CD4-positive, alpha-beta memory T cell (primary cell): ENCODE measurements around the gene FAM131C. TPM values are rescaled to one million over a fixed set of nuclear protein-coding genes. Genes with fewer than 3 reads are reported as not detected.
"Not testable (repeated sequence)": the region's sequence is repeated elsewhere in the genome, so short reads cannot be mapped to it uniquely, and the experiment has no call there.

ENCODE experiments used
- CTCF ChIA-PET: fragments of 350-600 bp; sonication (Branson Sonifier 250); formaldehyde crosslinking; loops from one replicate; lab custom pipeline; 2021; ENCODE audit warnings: inconsistent platforms; ENCODE audit not compliant: partially characterized antibody; lab: Charles Lee
- POLR2A ChIA-PET: fragments of 350-600 bp; sonication (Branson Sonifier 250); formaldehyde crosslinking; loops from one replicate; lab custom pipeline; 2021; ENCODE audit not compliant: partially characterized antibody; lab: Charles Lee
- DNase-seq, 5 donors: peaks; one replicate each; pipeline versions ENCODE4 v3.0.0 to v3.0.0-alpha.2; 2020 to 2022; ENCODE audit warnings: mixed read lengths in 1 of 5
- H3K27ac ChIP-seq: one replicate; pipeline ENCODE4 v1.7.0; 2013; ENCODE audit warnings: low read depth, low read length
- H3K27me3 ChIP-seq: 2 replicates; pipeline ENCODE4 v1.7.0; 2013; ENCODE audit warnings: mild to moderate bottlenecking, low read length, moderate library complexity; ENCODE audit not compliant: insufficient read depth
- H3K36me3 ChIP-seq: 2 replicates; pipeline ENCODE4 v1.7.0; 2013; ENCODE audit warnings: mild to moderate bottlenecking, low read length, moderate library complexity; ENCODE audit not compliant: insufficient read depth
- H3K4me1 ChIP-seq: 2 replicates; pipeline ENCODE4 v1.7.0; 2013; ENCODE audit warnings: mild to moderate bottlenecking, low read length, moderate library complexity; ENCODE audit not compliant: insufficient read depth
- H3K4me3 ChIP-seq, 2 donors: one replicate each; pipeline ENCODE4 v1.7.0; 2013; ENCODE audit warnings: low read length in 2 of 2, mild to moderate bottlenecking in 1 of 2
- H3K9me3 ChIP-seq, 2 donors: one replicate each; pipeline ENCODE4 v1.7.0; 2013; ENCODE audit warnings: low read length in 2 of 2, control low read depth in 1 of 2; ENCODE audit not compliant: control insufficient read depth in 1 of 2
- H3K27ac Mint-ChIP-seq, 7 donors: one replicate each; pipeline ENCODE4 v1.8.0; 2020 to 2021; ENCODE audit warnings: mixed read lengths in 7 of 7, mild to moderate bottlenecking in 6 of 7, inconsistent platforms in 3 of 7, moderate library complexity in 3 of 7
- H3K27me3 Mint-ChIP-seq, 2 donors: one replicate each; pipeline ENCODE4 v1.8.0; 2020 to 2021; ENCODE audit warnings: mixed read lengths in 2 of 2
- H3K36me3 Mint-ChIP-seq, 2 donors: one replicate each; pipeline ENCODE4 v1.8.0; 2020 to 2021; ENCODE audit warnings: mixed read lengths in 2 of 2, inconsistent platforms in 1 of 2, mild to moderate bottlenecking in 1 of 2
- H3K4me1 Mint-ChIP-seq, 4 donors: one replicate each; pipeline ENCODE4 v1.8.0; 2020 to 2021; ENCODE audit warnings: mixed read lengths in 4 of 4, mild to moderate bottlenecking in 1 of 4
- H3K4me3 Mint-ChIP-seq, 8 donors: one replicate each; pipeline ENCODE4 v1.8.0; 2020 to 2021; ENCODE audit warnings: mixed read lengths in 8 of 8, mild to moderate bottlenecking in 7 of 8, moderate library complexity in 6 of 8, inconsistent platforms in 3 of 8
- H3K9me3 Mint-ChIP-seq, 8 donors: one replicate each; pipeline ENCODE4 v1.8.0; 2020 to 2021; ENCODE audit warnings: mixed read lengths in 8 of 8, mild to moderate bottlenecking in 5 of 8, inconsistent platforms in 3 of 8, moderate library complexity in 1 of 8
- intact Hi-C: fragments of 100-400 bp; cut with micrococcal nuclease; formaldehyde crosslinking; loops from one replicate; pipeline ENCODE4 v1.15.1; 2023
- polyA plus RNA-seq, 2 donors: library from polyadenylated mRNA; unstranded; fragments of 300-500 nt; fragmentation: Illumina TruSeq; gene quantifications; one replicate each; pipeline ENCODE4 v1.2.3, GENCODE V29; 2021
- total RNA-seq, 2 experiments: library from RNA; stranded (reverse); gene quantifications; one replicate each; pipeline ENCODE4 v1.2.3, GENCODE V29; 2021

The FAM131C gene
- total and polyA plus RNA-seq, 4 experiments from 2014 or later, result 0.11 TPM; not detected in 3

DNA sequence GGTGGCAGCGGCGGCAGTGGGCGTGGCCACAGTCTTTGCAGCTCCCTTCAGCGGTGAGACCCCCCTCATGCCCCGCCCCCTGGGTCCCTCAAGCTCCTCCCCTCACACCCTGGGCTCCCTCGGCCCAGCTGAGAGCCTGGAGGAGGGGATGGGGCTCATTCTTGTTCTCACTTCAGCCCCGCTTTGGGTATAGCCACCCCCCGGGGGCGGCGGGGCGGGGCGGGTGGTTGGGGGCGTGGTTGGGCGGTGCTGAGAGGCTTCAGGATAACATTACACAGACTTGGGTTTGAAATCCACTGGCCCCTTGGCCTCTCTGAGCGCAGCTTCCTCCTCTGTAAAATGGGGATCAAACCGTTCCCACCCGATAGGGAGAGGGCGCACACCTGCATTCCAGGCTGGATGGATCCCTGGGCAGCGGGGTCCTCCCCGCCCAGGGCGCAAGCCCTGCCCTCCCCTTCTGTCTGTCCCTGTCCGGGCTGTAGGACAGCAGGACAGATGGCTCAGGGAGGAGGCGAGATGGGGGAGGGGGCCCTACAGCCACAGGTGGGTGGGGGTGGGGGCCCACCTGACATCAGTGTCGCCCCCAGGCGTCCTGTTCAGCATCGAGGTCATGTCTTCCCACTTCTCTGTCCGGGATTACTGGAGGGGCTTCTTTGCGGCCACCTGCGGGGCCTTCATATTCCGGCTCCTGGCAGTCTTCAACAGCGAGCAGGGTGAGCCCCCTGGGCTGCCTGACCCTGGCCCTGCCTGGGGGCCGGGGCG lies 46.5 kb downstream of the FAM131C start:
- Histone ChIP-seq H3K27me3 (no peaks in the 10 kb centered on the region), H3K4me3 (no peak overlapping the region), H3K27ac (no peak overlapping the region), H3K9me3 (no peaks in the 10 kb centered on the region), H3K36me3 (no peaks in the 10 kb centered on the region), H3K4me1 (peaks cover 7% of the 10 kb centered on the region)
- H3K27me3 Mint-ChIP-seq, result peaks cover 14 to 16% of the 10 kb centered on the region in 2 donors
- H3K4me3 Mint-ChIP-seq, result peak overlapping the region in 1 of 8 donors; percentile 69
- intact Hi-C loops, result no loop called here
- DNase-seq, result peak in 3 of 5 donors; percentile 8 to 52 (median 11)
- CTCF ChIA-PET, result no interaction called here
- POLR2A ChIA-PET, result no interaction called here
- H3K9me3 Mint-ChIP-seq, result no peaks in the 10 kb centered on the region
- no peak overlapping the region for H3K27ac Mint-ChIP-seq
- H3K4me1 Mint-ChIP-seq, result peaks cover 0 to 4% (median 2%) of the 10 kb centered on the region in 4 donors
- no peaks in the 10 kb centered on the region for H3K36me3 Mint-ChIP-seq

DNA sequence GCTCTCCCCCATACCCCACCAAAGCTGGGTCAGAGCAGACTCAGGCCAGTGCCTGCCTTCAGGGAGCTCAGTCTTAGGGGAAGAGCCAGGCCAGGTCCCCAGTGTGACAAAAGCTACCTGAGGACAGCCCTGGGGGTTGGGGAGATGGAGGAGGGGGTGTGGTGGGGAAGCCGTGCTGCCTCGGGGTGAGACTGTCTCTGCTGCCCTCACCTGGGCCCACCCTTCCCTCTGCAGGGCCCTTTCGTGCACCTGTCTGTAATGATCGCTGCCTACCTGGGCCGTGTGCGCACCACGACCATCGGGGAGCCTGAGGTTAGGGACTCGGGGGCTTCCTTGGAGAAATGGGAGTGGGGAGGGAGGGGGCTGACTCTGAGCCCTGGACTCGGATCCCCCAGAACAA lies 47.1 kb downstream of the FAM131C start:
- H3K9me3 ChIP-seq, H3K27ac ChIP-seq, DNase-seq, CTCF ChIA-PET, H3K4me1 ChIP-seq, H3K36me3 Mint-ChIP-seq, intact Hi-C loops, H3K9me3 Mint-ChIP-seq, H3K27ac Mint-ChIP-seq, H3K36me3 ChIP-seq, H3K27me3 ChIP-seq, H3K4me3 ChIP-seq, H3K4me1 Mint-ChIP-seq, POLR2A ChIA-PET: not testable (repeated sequence)
- H3K27me3 Mint-ChIP-seq, result peaks cover 14 to 18% of the 10 kb centered on the region in 2 donors
- H3K4me3 Mint-ChIP-seq, result peak overlapping the region in 1 of 8 donors; percentile 21

DNA sequence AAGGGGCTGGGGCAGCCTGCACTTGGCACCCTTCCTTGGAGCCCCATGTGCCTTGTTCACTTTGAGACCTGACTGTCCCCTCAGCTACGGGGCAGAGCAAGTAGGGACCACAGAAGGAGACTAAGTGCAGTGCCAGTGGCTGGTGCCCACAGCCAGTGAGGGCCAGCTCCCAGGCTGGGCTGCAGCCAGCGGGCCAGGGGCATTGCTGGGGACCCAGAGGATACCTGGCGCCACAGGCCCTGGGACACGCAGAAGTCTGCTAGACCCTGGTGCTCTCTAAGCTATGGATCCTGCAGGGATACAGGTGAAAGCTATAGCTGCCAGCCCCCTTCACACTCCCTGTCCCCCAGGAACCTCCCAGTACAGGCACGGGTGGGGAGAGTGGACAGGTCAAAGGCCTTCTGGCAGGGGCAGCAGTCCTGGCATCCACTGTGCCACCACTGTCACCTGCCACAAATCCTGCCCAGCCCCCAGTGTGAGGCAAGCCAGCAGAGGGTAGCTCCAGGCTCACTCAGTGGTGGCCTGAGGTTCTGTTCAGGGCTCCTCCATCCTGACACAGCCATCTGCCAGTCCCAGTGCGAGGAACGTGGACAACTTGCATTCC lies 50.3 kb downstream of the FAM131C start:
- POLR2A ChIA-PET, result no interaction called here
- Mint-ChIP-seq H3K27me3 (peaks cover 3 to 13% of the 10 kb centered on the region in 2 donors), H3K4me3 (no peak overlapping the region), H3K4me1 (peaks cover 0 to 4% (median 2%) of the 10 kb centered on the region in 4 donors), H3K36me3 (no peaks in the 10 kb centered on the region), H3K9me3 (no peaks in the 10 kb centered on the region), H3K27ac (no peak overlapping the region)
- DNase-seq, result peak in 1 of 5 donors; percentile 19
- intact Hi-C loops, result no loop called here
- Histone ChIP-seq H3K4me3 (no peak overlapping the region), H3K27ac (no peak overlapping the region), H3K4me1 (peaks cover 7% of the 10 kb centered on the region), H3K36me3 (no peaks in the 10 kb centered on the region), H3K27me3 (no peaks in the 10 kb centered on the region), H3K9me3 (no peaks in the 10 kb centered on the region)
- CTCF ChIA-PET, result interaction anchor here (1.1 kb wide), 1 partner anchor 14 kb away, joined by 3 read pairs; no protein-coding TSS in a partner anchor

DNA sequence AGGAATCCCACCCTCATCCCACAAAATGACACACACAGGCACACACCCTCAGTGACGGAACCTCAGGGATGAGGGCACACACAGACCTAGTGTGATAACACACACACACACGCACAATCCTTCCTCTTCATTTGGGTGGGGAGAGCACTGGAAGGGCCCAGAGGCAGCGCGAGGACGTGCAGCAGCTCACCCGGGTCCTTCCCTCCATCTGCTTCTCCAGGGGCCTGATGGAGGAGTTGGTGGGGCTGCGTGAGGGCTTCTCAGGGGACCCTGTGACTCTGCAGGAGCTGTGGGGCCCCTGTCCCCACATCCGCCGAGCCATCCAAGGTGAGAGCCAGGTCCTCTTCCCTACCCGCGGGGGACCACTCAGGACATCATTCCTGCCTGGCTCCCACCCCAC lies 51.1 kb downstream of the FAM131C start:
- no peak for DNase-seq
- POLR2A ChIA-PET, result no interaction called here
- Mint-ChIP-seq H3K4me3 (no peak overlapping the region), H3K9me3 (no peaks in the 10 kb centered on the region), H3K4me1 (no peaks in the 10 kb centered on the region), H3K27ac (no peak overlapping the region), H3K27me3 (peaks cover 3 to 8% of the 10 kb centered on the region in 2 donors), H3K36me3 (no peaks in the 10 kb centered on the region)
- Histone ChIP-seq H3K4me1 (peaks cover 7% of the 10 kb centered on the region), H3K27me3 (no peaks in the 10 kb centered on the region), H3K36me3 (no peaks in the 10 kb centered on the region), H3K9me3 (no peaks in the 10 kb centered on the region), H3K4me3 (no peak overlapping the region), H3K27ac (no peak overlapping the region)
- intact Hi-C loops, result no loop called here
- CTCF ChIA-PET, result no interaction called here

DNA sequence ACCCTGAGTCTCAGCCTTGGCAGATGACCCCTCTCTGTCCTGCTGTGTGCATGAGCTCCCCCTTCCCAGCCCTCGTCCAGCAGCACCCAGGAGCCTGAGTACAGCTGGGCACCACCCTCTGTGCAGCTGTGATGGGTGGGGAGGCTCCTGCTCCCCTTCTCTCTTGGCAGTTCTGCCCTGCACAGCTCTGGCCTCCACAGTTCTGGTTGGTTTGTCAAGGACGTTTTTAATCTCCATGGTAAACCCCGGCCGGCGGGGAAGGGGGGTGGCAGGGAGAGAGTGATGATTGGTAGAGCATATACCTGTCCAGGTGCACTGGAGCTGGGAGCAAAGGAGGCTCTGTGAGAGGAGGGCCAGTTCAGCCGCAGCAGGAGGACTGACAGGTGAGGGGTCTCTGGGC lies 51.8 kb downstream of the FAM131C start, which contains the start of gene CLCNKA:
CLCNKA (plus strand) TSS at position 356 of the 400 bp plus-strand sequence. CDS start 584 bp downstream, outside the sequence.
- H3K27ac ChIP-seq, result no peak within 1 kb of the TSS
- intact Hi-C loops, result no loop called here
- no peaks in the 10 kb centered on the region for H3K4me1 Mint-ChIP-seq
- H3K36me3 ChIP-seq, result no peaks in the 10 kb centered on the region
- H3K4me1 ChIP-seq, result no peaks in the 10 kb centered on the region
- no peak within 1 kb of the TSS for H3K4me3 ChIP-seq
- H3K36me3 Mint-ChIP-seq, result no peaks in the 10 kb centered on the region
- ChIA-PET CTCF (no interaction called here), POLR2A (no interaction called here)
- no peak within 1 kb of the TSS for H3K4me3 Mint-ChIP-seq
- DNase-seq, result peak in 1 of 5 donors; percentile 16
- no peaks in the 10 kb centered on the region for H3K27me3 ChIP-seq
- H3K9me3 Mint-ChIP-seq, result no peaks in the 10 kb centered on the region
- H3K9me3 ChIP-seq, result no peaks in the 10 kb centered on the region
- H3K27ac Mint-ChIP-seq, result no peak within 1 kb of the TSS
- H3K27me3 Mint-ChIP-seq, result peaks cover 3 to 8% of the 10 kb centered on the region in 2 donors

DNA sequence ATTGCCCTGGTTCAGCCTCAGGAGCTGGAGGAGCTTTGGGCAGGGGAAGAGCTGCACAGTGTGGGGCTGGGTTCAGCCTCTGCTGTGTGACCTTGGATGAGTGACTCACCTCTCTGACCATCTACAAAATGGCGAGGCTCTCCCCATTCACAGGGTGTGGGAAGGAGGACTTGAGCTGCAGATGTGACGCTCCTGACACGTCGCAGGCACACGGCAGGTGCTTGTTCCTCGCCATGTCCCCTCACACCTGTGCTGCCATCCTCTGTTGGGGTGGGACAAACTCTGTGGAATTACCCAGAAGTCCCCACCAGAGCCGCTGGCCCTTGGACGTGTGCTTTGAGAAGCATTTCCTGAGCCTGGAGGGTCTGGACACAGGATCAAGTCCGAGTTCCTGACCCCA lies 52.6 kb downstream of the FAM131C start:
- H3K27ac ChIP-seq, H3K4me1 Mint-ChIP-seq, H3K27me3 ChIP-seq, H3K36me3 Mint-ChIP-seq, H3K27me3 Mint-ChIP-seq, H3K9me3 ChIP-seq, H3K4me1 ChIP-seq, H3K4me3 ChIP-seq, H3K9me3 Mint-ChIP-seq, intact Hi-C loops, H3K27ac Mint-ChIP-seq, H3K4me3 Mint-ChIP-seq, DNase-seq, CTCF ChIA-PET, H3K36me3 ChIP-seq: not testable (repeated sequence)
- POLR2A ChIA-PET, result interaction anchor here (0.7 kb wide), 1 partner anchor 56 kb away, joined by 3 read pairs; no protein-coding TSS in a partner anchor

DNA sequence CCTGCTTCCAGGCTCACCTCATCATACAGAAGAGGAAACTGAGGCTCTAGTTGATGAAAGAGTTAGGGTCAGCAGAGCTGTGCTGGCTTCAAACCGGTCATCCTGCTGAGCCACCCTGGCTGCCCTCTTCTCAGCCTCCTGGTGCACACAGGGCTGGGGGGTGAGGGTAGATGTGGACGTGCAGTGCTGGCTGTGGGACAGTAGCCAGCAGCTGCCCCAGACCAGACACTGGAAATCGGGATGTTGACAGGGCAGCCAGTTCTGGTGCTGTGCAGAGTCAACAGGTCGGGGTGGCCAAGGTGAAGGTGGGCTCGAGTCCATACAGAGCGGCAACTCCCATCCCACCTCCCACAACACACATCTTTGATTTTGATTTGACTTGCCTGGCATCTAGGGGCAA lies 53.1 kb downstream of the FAM131C start:
- Histone ChIP-seq H3K4me1 (no peaks in the 10 kb centered on the region), H3K9me3 (no peaks in the 10 kb centered on the region), H3K27me3 (no peaks in the 10 kb centered on the region), H3K4me3 (no peak overlapping the region), H3K36me3 (no peaks in the 10 kb centered on the region), H3K27ac (no peak overlapping the region)
- peaks cover under 1 to 8% of the 10 kb centered on the region in 2 donors for H3K27me3 Mint-ChIP-seq
- POLR2A ChIA-PET, result interaction anchor here (0.7 kb wide), 1 partner anchor 55 kb away, joined by 3 read pairs; no protein-coding TSS in a partner anchor
- no peaks in the 10 kb centered on the region for H3K9me3 Mint-ChIP-seq
- H3K4me1 Mint-ChIP-seq, result no peaks in the 10 kb centered on the region
- no peak overlapping the region for H3K27ac Mint-ChIP-seq
- no peak for DNase-seq
- no peaks in the 10 kb centered on the region for H3K36me3 Mint-ChIP-seq
- CTCF ChIA-PET, result interaction anchor here (2.8 kb wide), 1 partner anchor 11 kb away, joined by 12 read pairs; no protein-coding TSS in a partner anchor
- intact Hi-C loops, result no loop called here
- H3K4me3 Mint-ChIP-seq, result no peak overlapping the region
